CD4-positive, alpha-beta T cell (primary cell): ENCODE data around the gene NPLOC4. TPM values are rescaled to one million over a fixed set of nuclear protein-coding genes. Genes with fewer than 3 reads are reported as not detected.

ENCODE experiments used
- ATAC-seq: fragments of 200-7000 bp; cut with Tn5 transposase; one replicate; pipeline ENCODE4 v1.10.0; 2022; ENCODE audit warnings: mild to moderate bottlenecking; ENCODE audit not compliant: poor library complexity
- CTCF ChIA-PET: fragments of 350-600 bp; sonication (Branson Sonifier 250); formaldehyde crosslinking; loops from one replicate; lab custom pipeline; 2021; ENCODE audit warnings: antibody characterized with exemption, inconsistent platforms; lab: Charles Lee
- POLR2A ChIA-PET: fragments of 350-600 bp; sonication (Branson Sonifier 250); formaldehyde crosslinking; loops from one replicate; lab custom pipeline; 2021; ENCODE audit warnings: antibody characterized with exemption, inconsistent platforms; lab: Charles Lee
- DNase-seq, 14 experiments: peaks; one replicate each; pipeline ENCODE4 v3.0.0-alpha.2; 2013 to 2020; ENCODE audit warnings: mixed read lengths in 2 of 14
- H3K27ac ChIP-seq, 2 donors: one replicate each; pipeline versions ENCODE4 v1.5.1 to v1.7.0; 2013; ENCODE audit warnings: low read length in 2 of 2, low read depth in 1 of 2, mild to moderate bottlenecking in 1 of 2
- H3K27me3 ChIP-seq, 2 experiments: 1 replicate in 1 of 2; 2 replicates in 1 of 2; pipeline versions ENCODE4 v1.6.1 to v1.7.0; 2013; ENCODE audit warnings: low read length in 2 of 2, control low read depth in 1 of 2, mild to moderate bottlenecking in 1 of 2, moderate library complexity in 1 of 2; ENCODE audit not compliant: insufficient read depth in 2 of 2, control insufficient read depth in 1 of 2
- H3K36me3 ChIP-seq: one replicate; pipeline ENCODE4 v1.6.1; 2013; ENCODE audit warnings: low read length, control low read depth; ENCODE audit not compliant: insufficient read depth
- H3K4me1 ChIP-seq: one replicate; pipeline ENCODE4 v1.6.1; 2013; ENCODE audit warnings: low read length, control low read depth; ENCODE audit not compliant: insufficient read depth
- H3K4me3 ChIP-seq: one replicate; pipeline ENCODE4 v1.5.1; 2013; ENCODE audit warnings: mild to moderate bottlenecking, low read length, moderate library complexity
- H3K9me3 ChIP-seq, 2 experiments: 1 replicate in 1 of 2; 2 replicates in 1 of 2; pipeline versions ENCODE4 v1.6.1 to v1.7.0; 2013; ENCODE audit warnings: low read length in 2 of 2, mild to moderate bottlenecking in 2 of 2, control low read depth in 1 of 2, moderate library complexity in 1 of 2; ENCODE audit not compliant: control insufficient read depth in 1 of 2, insufficient read depth in 1 of 2
- H3K27ac Mint-ChIP-seq: one replicate; pipeline ENCODE4 v1.8.0; 2020; ENCODE audit warnings: mixed read lengths
- H3K27me3 Mint-ChIP-seq: one replicate; pipeline ENCODE4 v1.8.0; 2021; ENCODE audit warnings: mixed read lengths
- H3K36me3 Mint-ChIP-seq: one replicate; pipeline ENCODE4 v1.8.0; 2021; ENCODE audit warnings: low read depth, mixed read lengths
- H3K4me1 Mint-ChIP-seq: one replicate; pipeline ENCODE4 v1.8.0; 2021; ENCODE audit warnings: low read depth, mixed read lengths
- H3K4me3 Mint-ChIP-seq: one replicate; pipeline ENCODE4 v1.8.0; 2020; ENCODE audit warnings: mild to moderate bottlenecking, mixed read lengths
- H3K9me3 Mint-ChIP-seq: one replicate; pipeline ENCODE4 v1.8.0; 2020; ENCODE audit warnings: mixed read lengths
- intact Hi-C, 2 experiments: fragments of 100-400 bp; cut with DNase I in 1 of 2; cut with micrococcal nuclease in 1 of 2; formaldehyde crosslinking; loops; one replicate each; pipeline versions ENCODE4 v1.15.1 to v1.9.0; 2023 to 2025; cut with DNase I, micrococcal nuclease
- total RNA-seq, 174 experiments: library from RNA in 2 of 174; stranded (reverse) in 2 of 174; gene quantifications; one replicate each; pipeline ENCODE4 v1.2.3 and lab custom pipeline; 2021 to 2026
- TF ChIP-seq, protein P1 (sequence below): fragments of 200-600 bp; IDR thresholded peaks from one replicate; pipeline ENCODE4 v1.8.0; 2022; ENCODE audit warnings: antibody characterized with exemption, mild to moderate bottlenecking

Gene NPLOC4
- total RNA-seq, 2 experiments from 2014 or later, result 61.0 to 62.4 TPM

DNA sequence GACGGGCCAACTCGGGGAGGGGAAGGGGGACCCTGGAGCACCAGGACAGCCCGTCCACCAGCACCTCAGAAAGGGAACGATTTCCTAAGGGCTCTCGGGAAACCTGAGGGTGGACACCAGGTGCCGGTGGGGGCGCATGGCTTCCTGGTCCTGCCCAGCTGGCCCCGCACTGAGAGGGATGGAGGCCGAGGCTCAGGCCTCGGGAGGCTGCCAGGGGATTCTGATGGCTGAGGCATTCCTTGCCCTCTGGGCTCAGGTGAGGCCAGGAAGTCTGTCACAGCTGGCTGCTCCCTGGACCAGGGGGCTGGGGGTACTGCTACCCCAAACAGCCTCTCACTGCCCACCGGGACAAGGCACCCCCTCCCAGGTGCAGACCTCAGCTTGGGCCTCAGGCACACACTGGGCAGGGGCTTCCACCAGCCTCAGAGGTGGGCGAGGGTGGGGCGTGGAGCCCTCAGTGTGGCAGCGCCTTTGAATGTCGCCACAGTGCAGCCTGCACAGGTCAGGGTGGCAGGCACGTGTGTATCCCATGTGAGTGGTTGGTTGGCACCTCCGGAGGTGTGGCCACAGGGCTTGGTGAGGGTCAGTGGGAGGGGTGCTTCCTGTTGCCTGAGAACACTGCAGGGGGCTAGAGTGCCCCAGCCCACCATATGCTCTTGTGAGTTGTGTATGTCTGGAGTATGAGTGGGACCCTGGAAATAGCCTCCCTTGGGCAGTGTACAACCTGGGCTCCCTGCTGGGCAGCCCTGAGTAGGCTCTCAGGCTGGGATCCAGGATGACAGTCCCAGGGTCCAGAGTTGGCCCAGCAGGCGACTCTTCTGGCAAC, 112.7 kb downstream of the NPLOC4 start:
- Mint-ChIP-seq H3K9me3 (no peaks in the 10 kb centered on the region), H3K4me1 (no peaks in the 10 kb centered on the region), H3K27ac (no peak overlapping the region), H3K27me3 (peaks cover 6% of the 10 kb centered on the region), H3K36me3 (no peaks in the 10 kb centered on the region), H3K4me3 (no peak overlapping the region)
- peaks cover 17 to 24% of the 10 kb centered on the region in 2 experiments for H3K27me3 ChIP-seq
- no peak for ATAC-seq
- TF ChIP-seq, protein P1, sequence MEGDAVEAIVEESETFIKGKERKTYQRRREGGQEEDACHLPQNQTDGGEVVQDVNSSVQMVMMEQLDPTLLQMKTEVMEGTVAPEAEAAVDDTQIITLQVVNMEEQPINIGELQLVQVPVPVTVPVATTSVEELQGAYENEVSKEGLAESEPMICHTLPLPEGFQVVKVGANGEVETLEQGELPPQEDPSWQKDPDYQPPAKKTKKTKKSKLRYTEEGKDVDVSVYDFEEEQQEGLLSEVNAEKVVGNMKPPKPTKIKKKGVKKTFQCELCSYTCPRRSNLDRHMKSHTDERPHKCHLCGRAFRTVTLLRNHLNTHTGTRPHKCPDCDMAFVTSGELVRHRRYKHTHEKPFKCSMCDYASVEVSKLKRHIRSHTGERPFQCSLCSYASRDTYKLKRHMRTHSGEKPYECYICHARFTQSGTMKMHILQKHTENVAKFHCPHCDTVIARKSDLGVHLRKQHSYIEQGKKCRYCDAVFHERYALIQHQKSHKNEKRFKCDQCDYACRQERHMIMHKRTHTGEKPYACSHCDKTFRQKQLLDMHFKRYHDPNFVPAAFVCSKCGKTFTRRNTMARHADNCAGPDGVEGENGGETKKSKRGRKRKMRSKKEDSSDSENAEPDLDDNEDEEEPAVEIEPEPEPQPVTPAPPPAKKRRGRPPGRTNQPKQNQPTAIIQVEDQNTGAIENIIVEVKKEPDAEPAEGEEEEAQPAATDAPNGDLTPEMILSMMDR, result no peak
- peaks cover 0 to 8% of the 10 kb centered on the region in 2 experiments for H3K9me3 ChIP-seq
- intact Hi-C loops, result no loop called here
- POLR2A ChIA-PET, result interaction anchor here (1.1 kb wide), 1 partner anchor 14 kb away, joined by 3 read pairs; no protein-coding TSS in a partner anchor
- H3K4me3 ChIP-seq, result no peak overlapping the region
- DNase-seq, result no peak
- peaks cover 9% of the 10 kb centered on the region for H3K4me1 ChIP-seq
- CTCF ChIA-PET, result no interaction called here
- no peaks in the 10 kb centered on the region for H3K36me3 ChIP-seq
- H3K27ac ChIP-seq, result no peak overlapping the region

DNA sequence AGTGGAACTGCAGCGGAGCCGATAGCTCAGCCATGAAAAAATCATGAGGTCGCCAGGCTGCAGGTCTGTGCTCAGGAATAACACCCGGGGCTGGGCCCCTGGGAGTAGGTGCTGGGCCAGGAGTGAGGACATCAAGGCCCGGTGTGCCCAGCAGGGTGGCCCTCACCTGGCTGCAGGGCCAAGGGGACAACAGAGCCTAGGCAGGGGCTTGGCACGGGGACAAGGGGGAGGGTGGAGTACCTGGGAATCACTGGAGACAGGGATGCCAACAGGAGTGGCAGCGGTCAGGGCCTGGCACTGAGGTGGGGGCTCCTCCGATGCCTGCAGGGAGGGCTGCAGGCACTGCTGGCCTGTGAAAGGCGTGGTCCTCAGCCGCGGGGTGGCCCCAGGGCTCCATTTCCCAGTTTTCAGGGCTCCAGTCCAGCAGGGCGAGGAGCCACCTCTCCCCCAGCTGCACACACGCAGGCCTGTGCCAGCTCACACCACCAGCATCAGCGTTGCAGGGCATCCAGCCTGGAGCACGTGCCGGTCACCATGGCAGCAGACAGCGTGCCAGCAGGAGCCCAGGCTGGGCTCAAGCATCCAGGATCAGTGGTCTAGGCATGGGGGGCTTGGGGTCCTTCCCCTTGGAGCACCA, 113.4 kb downstream of the NPLOC4 start:
- no peak overlapping the region for H3K4me3 Mint-ChIP-seq
- peaks cover 14% of the 10 kb centered on the region for H3K4me1 ChIP-seq
- peaks cover 6% of the 10 kb centered on the region for H3K27me3 Mint-ChIP-seq
- H3K4me1 Mint-ChIP-seq, result no peaks in the 10 kb centered on the region
- H3K9me3 Mint-ChIP-seq, result no peaks in the 10 kb centered on the region
- TF ChIP-seq, protein P1, result no peak
- no peaks in the 10 kb centered on the region for H3K36me3 Mint-ChIP-seq
- intact Hi-C loops, result no loop called here
- no peaks in the 10 kb centered on the region for H3K36me3 ChIP-seq
- DNase-seq (no peak), ATAC-seq (no peak)
- H3K27me3 ChIP-seq, result peaks cover 17 to 24% of the 10 kb centered on the region in 2 experiments
- ChIA-PET CTCF (no interaction called here), POLR2A (interaction anchor here (1.1 kb wide), 1 partner anchor 14 kb away, joined by 3 read pairs; no protein-coding TSS in a partner anchor)
- H3K4me3 ChIP-seq, result no peak overlapping the region
- H3K27ac ChIP-seq, result no peak overlapping the region
- peaks cover 0 to 8% of the 10 kb centered on the region in 2 experiments for H3K9me3 ChIP-seq
- H3K27ac Mint-ChIP-seq, result no peak overlapping the region

DNA sequence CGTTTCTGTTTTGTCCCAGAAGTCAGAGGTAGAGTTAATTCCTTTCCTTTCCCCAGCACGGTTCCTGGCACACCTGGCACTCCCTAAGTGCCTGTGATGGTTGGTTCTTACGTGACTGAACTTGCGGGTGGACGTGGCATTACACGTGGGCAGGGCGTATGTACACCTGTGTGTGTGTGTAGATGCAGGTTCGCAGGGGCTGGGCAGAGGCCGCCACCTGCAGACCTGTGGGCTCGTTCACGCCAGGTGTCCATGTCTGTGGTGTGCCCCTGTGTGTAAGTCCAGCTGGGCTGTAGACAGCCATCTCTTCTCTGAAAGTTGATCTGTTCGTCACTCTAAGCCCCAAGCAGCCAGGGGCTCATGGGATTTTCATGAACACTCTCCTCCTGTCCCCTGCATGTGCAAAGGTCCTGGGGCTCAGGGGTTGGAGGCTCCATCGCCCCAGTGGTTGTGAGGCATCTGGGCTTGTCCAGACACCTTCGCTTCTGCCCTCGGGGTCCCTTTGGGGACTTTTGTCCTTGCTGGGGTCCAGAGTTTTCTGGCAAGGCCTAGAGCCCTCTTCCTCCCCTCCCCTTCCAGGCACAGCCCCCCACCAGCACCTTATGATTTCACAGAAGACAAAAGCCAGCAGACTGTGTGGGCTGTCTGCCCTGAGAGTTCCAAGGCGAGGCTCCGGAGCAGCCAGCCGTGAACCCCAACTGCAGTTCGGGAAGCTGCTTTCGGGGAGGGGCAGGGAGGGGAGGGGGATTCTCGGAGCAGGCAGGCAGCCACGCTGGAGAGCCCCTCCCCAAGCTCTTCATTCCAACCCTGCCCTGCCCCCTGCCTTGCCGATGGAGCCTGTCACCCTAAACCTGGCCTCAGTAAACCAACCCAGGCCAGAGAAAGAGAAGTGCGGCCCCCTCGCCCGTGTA, 114.2 kb downstream of the NPLOC4 start:
- Mint-ChIP-seq H3K27me3 (peaks cover 6% of the 10 kb centered on the region), H3K4me3 (no peak overlapping the region), H3K4me1 (peaks cover 7% of the 10 kb centered on the region), H3K9me3 (no peaks in the 10 kb centered on the region), H3K36me3 (no peaks in the 10 kb centered on the region), H3K27ac (no peak overlapping the region)
- Histone ChIP-seq H3K27me3 (peaks cover 17 to 24% of the 10 kb centered on the region in 2 experiments), H3K36me3 (no peaks in the 10 kb centered on the region), H3K9me3 (peaks cover 0 to 8% of the 10 kb centered on the region in 2 experiments), H3K27ac (no peak overlapping the region), H3K4me1 (peaks cover 21% of the 10 kb centered on the region), H3K4me3 (no peak overlapping the region)
- ChIA-PET CTCF (no interaction called here), POLR2A (no interaction called here)
- intact Hi-C loops, result no loop called here
- no peak for ATAC-seq
- TF ChIP-seq, protein P1, result no peak
- no peak for DNase-seq
